HepG2 (cell line): ENCODE results near the gene CHIC2.
A peak's percentile ranks its signal among the peaks of the same experiment; 100 is the strongest.

Source experiments
- ATF5 ChIP-seq: sonication (generic); formaldehyde crosslinking; IDR thresholded peaks from 2 replicates; pipeline ENCODE4 v1.4.0; 2020; ENCODE audit warnings: mild to moderate bottlenecking, low read depth, missing genetic modification reagents
- FOXP1 ChIP-seq, 2 experiments: fragments of 450-650 bp in 1 of 2; IDR thresholded peaks; 2 replicates each; pipeline ENCODE4 v1.6.1; 2017 to 2018; ENCODE audit warnings: antibody characterized with exemption in 1 of 2
- MATR3 ChIP-seq: sonication (generic); formaldehyde crosslinking; IDR thresholded peaks from 2 replicates; pipeline ENCODE4 v1.4.0; 2020; ENCODE audit warnings: missing genetic modification reagents
- SCMH1 ChIP-seq: sonication (generic); formaldehyde crosslinking; IDR thresholded peaks from 2 replicates; pipeline ENCODE4 v1.9.0; 2021; ENCODE audit warnings: missing genetic modification reagents, mild to moderate bottlenecking, borderline replicate concordance
- ZNF224 ChIP-seq: sonication (generic); formaldehyde crosslinking; IDR thresholded peaks from 2 replicates; pipeline ENCODE4 v1.5.0; 2020; ENCODE audit warnings: mild to moderate bottlenecking, missing genetic modification reagents
- ZNF282 ChIP-seq: fragments of 450-650 bp; IDR thresholded peaks from 2 replicates; pipeline ENCODE4 v1.6.1; 2018; ENCODE audit not compliant: partially characterized antibody
- ZNF800 ChIP-seq: sonication (generic); formaldehyde crosslinking; IDR thresholded peaks from 2 replicates; pipeline ENCODE4 v1.4.0; 2020; ENCODE audit warnings: missing genetic modification reagents

GRCh38 chr4:54091637-54092404 lies 27.4 kb upstream of the CHIC2 start:
- TF ChIP-seq SCMH1 (CRISPR knock-in tag), result no peak
- no peak for TF ChIP-seq ZNF800 (CRISPR knock-in tag)
- TF ChIP-seq FOXP1 (IDR thresholded peaks at IDR 0.05), result no peak
- TF ChIP-seq FOXP1 (CRISPR knock-in tag; IDR thresholded peaks at IDR 0.05), result no peak
- TF ChIP-seq ATF5 (CRISPR knock-in tag), result no peak
- no peak for TF ChIP-seq ZNF282
- peak; percentile 15; the same call in 1 of the 2 replicates for TF ChIP-seq ZNF224 (CRISPR knock-in tag)
- no peak for TF ChIP-seq MATR3
